ENCODE measurements around the gene PRKCD.

Gene PRKCD

GRCh38 chr3:53132347-53132746, 28.7 kb upstream of the PRKCD start:
- no peak for DNase-seq (ENCODE audit: extremely low spot score)
- ChIA-PET CTCF (interaction anchor here (0.6 to 1.1 kb wide), 5 partner anchors 18 to 748 kb away, joined by 3 to 5 read pairs (median 3); no protein-coding TSS in a partner anchor), POLR2A (interaction anchor here (0.8 to 3.3 kb wide), 3 partner anchors 28 to 89 kb away, joined by 3 to 15 read pairs (median 5); partner anchors contain the start of gene PRKCD)
- TF ChIP-seq FOXK2 (IDR thresholded peaks at IDR 0.05) (no peak), PKNOX1 (IDR thresholded peaks at IDR 0.05) (no peak), TARDBP (IDR thresholded peaks at IDR 0.05) (no peak), ARNT (IDR thresholded peaks at IDR 0.05) (no peak), BHLHE40 (IDR thresholded peaks at IDR 0.05; ENCODE audit: borderline replicate concordance) (no peak), SP1 (IDR thresholded peaks at IDR 0.05) (no peak), LEF1 (IDR thresholded peaks at IDR 0.05; ENCODE audit: borderline replicate concordance) (no peak), ZNF384 (IDR thresholded peaks at IDR 0.05) (no peak), CTBP1 (IDR thresholded peaks at IDR 0.05; ENCODE audit: borderline replicate concordance) (no peak), SUZ12 (IDR thresholded peaks at IDR 0.05) (no peak), FOXM1 (IDR thresholded peaks at IDR 0.05; ENCODE audit: borderline replicate concordance) (no peak), HDGF (IDR thresholded peaks at IDR 0.05; ENCODE audit: borderline replicate concordance) (no peak), FOXA1 (IDR thresholded peaks at IDR 0.05) (no peak), L3MBTL2 (conservative IDR thresholded peaks at IDR 0.05) (no peak), ELF4 (IDR thresholded peaks at IDR 0.05) (no peak), NFRKB (IDR thresholded peaks at IDR 0.05) (no peak)

- DNase-seq (ENCODE audit: extremely low spot score), result peak; percentile 82
- TF ChIP-seq FOXM1 (IDR thresholded peaks at IDR 0.05; ENCODE audit: borderline replicate concordance) (no peak), LEF1 (IDR thresholded peaks at IDR 0.05; ENCODE audit: borderline replicate concordance) (no peak)
- POLR2A ChIA-PET, result no interaction called here
- CTCF ChIA-PET, result interaction anchor here (0.6 to 2.8 kb wide), 5 partner anchors 20 to 254 kb away, joined by 3 to 12 read pairs (median 4); no protein-coding TSS in a partner anchor
Measured at GRCh38 chr3:53134631-53135232, 26.3 kb upstream of the PRKCD start.

GRCh38 chr3:53137221-53137620, 23.8 kb upstream of the PRKCD start:
- no peak for TF ChIP-seq BHLHE40 (IDR thresholded peaks at IDR 0.05; ENCODE audit: borderline replicate concordance)
- ChIA-PET CTCF (interaction anchor here (1.4 kb wide), 1 partner anchor 27 kb away, joined by 3 read pairs; no protein-coding TSS in a partner anchor), POLR2A (no interaction called here)
- no peak for DNase-seq (ENCODE audit: extremely low spot score)

- ChIA-PET POLR2A (no interaction called here), CTCF (interaction anchor here (1.4 kb wide), 1 partner anchor 27 kb away, joined by 3 read pairs; no protein-coding TSS in a partner anchor)
- no peak for DNase-seq (ENCODE audit: extremely low spot score)
- no peak for TF ChIP-seq FOXM1 (IDR thresholded peaks at IDR 0.05; ENCODE audit: borderline replicate concordance)
- TF ChIP-seq ZNF384 (IDR thresholded peaks at IDR 0.05), result no peak
- no peak for TF ChIP-seq BHLHE40 (IDR thresholded peaks at IDR 0.05; ENCODE audit: borderline replicate concordance)
- no peak for TF ChIP-seq FOXK2 (IDR thresholded peaks at IDR 0.05)
- no peak for TF ChIP-seq ELF4 (IDR thresholded peaks at IDR 0.05)
- no peak for TF ChIP-seq FOXA1 (IDR thresholded peaks at IDR 0.05)
- TF ChIP-seq TARDBP (IDR thresholded peaks at IDR 0.05), result no peak
- no peak for TF ChIP-seq SP1 (IDR thresholded peaks at IDR 0.05)
- no peak for TF ChIP-seq HDGF (IDR thresholded peaks at IDR 0.05; ENCODE audit: borderline replicate concordance)
- TF ChIP-seq NFRKB (IDR thresholded peaks at IDR 0.05), result no peak
Measured at GRCh38 chr3:53137835-53138446, 23.1 kb upstream of the PRKCD start.

GRCh38 chr3:53139906-53140846, 20.8 kb upstream of the PRKCD start:
- CTCF ChIA-PET, result interaction anchor here (0.6 kb wide), 1 partner anchor 130 kb away, joined by 3 read pairs; no protein-coding TSS in a partner anchor
- POLR2A ChIA-PET, result interaction anchor here (1.0 kb wide), 1 partner anchor 9 kb away, joined by 3 read pairs; no protein-coding TSS in a partner anchor
- no peak for DNase-seq (ENCODE audit: extremely low spot score)
- TF ChIP-seq FOXM1 (IDR thresholded peaks at IDR 0.05; ENCODE audit: borderline replicate concordance) (no peak), BHLHE40 (IDR thresholded peaks at IDR 0.05; ENCODE audit: borderline replicate concordance) (no peak), ELF4 (IDR thresholded peaks at IDR 0.05) (no peak), CTBP1 (IDR thresholded peaks at IDR 0.05; ENCODE audit: borderline replicate concordance) (no peak), ARNT (IDR thresholded peaks at IDR 0.05) (no peak), PKNOX1 (IDR thresholded peaks at IDR 0.05) (no peak), SUZ12 (IDR thresholded peaks at IDR 0.05) (no peak), FOXK2 (IDR thresholded peaks at IDR 0.05) (no peak), FOXA1 (IDR thresholded peaks at IDR 0.05) (no peak), L3MBTL2 (conservative IDR thresholded peaks at IDR 0.05) (no peak), SP1 (IDR thresholded peaks at IDR 0.05) (no peak), ZNF384 (IDR thresholded peaks at IDR 0.05) (no peak), NFRKB (IDR thresholded peaks at IDR 0.05) (no peak), LEF1 (IDR thresholded peaks at IDR 0.05; ENCODE audit: borderline replicate concordance) (no peak), TARDBP (IDR thresholded peaks at IDR 0.05) (no peak), HDGF (IDR thresholded peaks at IDR 0.05; ENCODE audit: borderline replicate concordance) (no peak)
